ENCODE measurements around the gene C15orf61.
A peak's percentile ranks its signal among the peaks of the same experiment; 100 is the strongest.

The C15orf61 gene

DNA sequence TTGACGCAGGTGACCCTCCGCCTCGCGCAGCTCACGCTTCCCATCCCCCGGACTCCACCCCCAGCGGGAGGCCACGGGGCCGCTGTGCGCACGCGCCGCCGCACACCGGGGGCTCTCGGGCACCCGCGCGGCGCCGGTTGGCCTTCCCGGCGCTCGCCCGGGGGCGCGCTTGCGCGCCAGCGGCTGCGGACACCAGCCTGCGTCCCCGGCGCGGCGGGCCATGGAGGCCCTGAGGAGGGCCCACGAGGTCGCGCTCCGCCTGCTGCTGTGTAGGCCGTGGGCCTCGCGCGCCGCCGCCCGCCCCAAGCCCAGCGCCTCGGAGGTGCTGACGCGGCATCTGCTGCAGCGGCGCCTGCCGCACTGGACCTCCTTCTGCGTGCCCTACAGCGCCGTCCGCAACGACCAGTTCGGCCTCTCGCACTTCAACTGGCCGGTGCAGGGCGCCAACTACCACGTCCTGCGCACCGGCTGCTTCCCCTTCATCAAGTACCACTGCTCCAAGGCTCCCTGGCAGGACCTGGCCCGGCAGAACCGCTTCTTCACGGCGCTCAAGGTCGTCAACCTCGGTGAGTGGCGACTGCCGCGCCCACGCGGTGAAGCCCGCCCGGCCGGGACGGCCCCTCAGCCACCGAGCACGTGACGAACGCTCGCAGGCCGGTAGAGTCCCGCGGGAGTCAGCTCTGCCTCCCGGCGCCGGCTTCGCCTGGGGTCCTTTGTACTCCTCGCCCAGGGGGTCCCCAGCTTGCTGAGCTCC lies at the start of gene C15orf61:
Gene C15orf61, plus strand, starts transcription at position 103 of the 754 bp plus-strand sequence. Its CDS starts 118 bp downstream, at position 221.
- peak; percentile 90 for DNase-seq

- no peak for DNase-seq
Measured at GRCh38 chr15:67472957-67473356, 48.0 kb upstream of the C15orf61 start.

DNA sequence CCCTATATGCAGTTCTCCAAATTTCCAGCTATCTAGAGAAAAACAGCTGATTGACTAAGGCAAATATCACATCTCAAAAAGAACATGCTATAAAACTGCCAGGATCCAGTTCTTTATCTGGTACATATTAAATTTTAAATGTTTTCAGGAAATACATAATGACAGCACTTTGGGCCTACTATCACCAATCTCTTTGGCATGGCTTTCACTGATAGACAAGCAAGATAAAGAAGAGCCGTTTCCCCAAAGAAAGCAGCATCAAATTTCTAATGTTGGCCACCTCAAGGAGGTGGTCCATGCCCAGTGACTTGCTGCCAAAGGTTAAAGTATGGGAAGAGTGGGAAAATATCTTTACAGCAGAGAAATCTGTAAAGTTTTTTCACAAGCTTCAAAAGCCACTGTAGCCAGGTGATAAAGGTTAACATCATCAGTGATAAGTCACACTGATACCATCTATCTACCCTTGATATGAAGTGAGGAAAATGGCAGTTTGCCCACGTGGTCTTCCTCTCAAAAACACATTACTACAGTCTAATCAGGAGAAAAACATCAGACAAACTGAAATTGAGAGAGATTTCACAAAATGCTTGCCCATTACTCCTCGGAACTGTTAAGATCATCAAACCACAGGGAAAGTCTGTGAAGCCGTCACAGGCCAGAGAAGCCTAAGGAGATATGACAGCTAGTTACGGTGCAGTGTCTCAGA lies 46.4 kb upstream of the C15orf61 start:
- DNase-seq: no peak

GRCh38 chr15:67479781-67480505 lies 41.0 kb upstream of the C15orf61 start:
- DNase-seq: no peak

- no peak for DNase-seq
Measured at GRCh38 chr15:67480741-67481140, 40.2 kb upstream of the C15orf61 start.

GRCh38 chr15:67481680-67482079 lies 39.3 kb upstream of the C15orf61 start:
- DNase-seq: no peak

- no peak for DNase-seq
Measured at GRCh38 chr15:67495585-67495984, 25.3 kb upstream of the C15orf61 start.

- peak; percentile 20 for DNase-seq
Measured at GRCh38 chr15:67501177-67501835, 19.6 kb upstream of the C15orf61 start.

GRCh38 chr15:67501836-67502461 lies 19.0 kb upstream of the C15orf61 start:
- DNase-seq: no peak

DNA sequence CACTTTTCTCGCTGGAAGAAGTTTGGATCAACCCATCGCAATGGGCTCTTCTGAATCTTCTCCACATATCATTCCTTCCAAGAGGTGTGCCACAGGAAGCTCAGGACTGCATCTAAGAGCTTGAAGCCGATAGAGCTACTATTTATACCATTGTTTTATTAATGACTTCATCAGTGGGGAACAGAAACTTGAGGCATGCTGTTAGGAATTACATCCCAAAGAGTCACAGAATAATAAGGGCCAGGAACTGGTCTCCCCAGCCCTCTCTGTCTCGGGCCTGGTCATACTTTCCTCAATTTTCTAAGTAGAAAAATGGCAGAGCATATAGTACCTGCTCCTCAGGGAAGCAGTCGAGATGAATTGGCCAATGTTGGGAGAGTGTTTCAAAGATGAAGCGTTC lies 16.9 kb upstream of the C15orf61 start:
- no peak for DNase-seq

DNA sequence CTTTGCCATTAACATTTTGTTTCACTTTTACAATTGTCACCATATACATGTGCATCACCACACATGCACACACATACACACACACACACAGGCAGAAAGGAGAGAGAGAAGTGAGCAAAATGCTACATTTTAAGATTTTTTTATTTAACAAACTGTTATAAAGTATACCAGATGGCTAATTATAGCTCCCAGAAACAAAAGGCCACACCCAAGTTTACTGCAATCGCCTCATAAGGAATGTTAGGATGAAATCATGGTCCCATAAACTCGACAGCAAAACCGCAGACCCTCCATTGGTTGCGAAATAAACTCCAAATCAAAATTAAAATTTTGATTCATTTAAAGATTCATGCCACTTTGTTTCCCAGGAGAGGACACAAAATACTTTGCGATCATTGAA lies 16.1 kb upstream of the C15orf61 start:
- DNase-seq: no peak

GRCh38 chr15:67505675-67506572 lies 15.0 kb upstream of the C15orf61 start:
- no peak for DNase-seq

- no peak for DNase-seq
Measured at GRCh38 chr15:67506775-67507747, 13.9 kb upstream of the C15orf61 start.

DNA sequence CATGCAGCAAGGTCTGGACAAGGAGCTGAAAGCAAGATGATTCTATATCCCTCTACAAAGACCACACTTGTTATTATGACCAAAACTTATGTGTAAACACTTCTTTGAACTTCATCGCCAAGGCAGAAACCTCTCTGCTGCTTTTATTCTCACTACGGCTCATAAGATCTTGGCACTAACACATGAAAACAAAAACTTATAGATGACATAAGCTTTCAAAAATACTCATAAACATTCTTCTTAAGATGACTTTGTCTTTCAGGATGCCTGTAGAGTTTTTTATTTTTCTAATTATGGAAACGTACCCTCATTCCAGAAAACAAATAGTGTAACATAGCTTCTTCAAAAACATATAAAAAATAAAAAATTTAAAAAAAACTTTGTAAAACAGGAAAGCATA lies 12.5 kb upstream of the C15orf61 start:
- no peak for DNase-seq

GRCh38 chr15:67509918-67510317 lies 11.0 kb upstream of the C15orf61 start:
- no peak for DNase-seq

- no peak for DNase-seq
Measured at GRCh38 chr15:67510597-67511190, 10.2 kb upstream of the C15orf61 start.

GRCh38 chr15:67511606-67512005 lies 9.3 kb upstream of the C15orf61 start:
- no peak for DNase-seq

- no peak for DNase-seq
Measured at GRCh38 chr15:67512140-67512539, 8.8 kb upstream of the C15orf61 start.

DNA sequence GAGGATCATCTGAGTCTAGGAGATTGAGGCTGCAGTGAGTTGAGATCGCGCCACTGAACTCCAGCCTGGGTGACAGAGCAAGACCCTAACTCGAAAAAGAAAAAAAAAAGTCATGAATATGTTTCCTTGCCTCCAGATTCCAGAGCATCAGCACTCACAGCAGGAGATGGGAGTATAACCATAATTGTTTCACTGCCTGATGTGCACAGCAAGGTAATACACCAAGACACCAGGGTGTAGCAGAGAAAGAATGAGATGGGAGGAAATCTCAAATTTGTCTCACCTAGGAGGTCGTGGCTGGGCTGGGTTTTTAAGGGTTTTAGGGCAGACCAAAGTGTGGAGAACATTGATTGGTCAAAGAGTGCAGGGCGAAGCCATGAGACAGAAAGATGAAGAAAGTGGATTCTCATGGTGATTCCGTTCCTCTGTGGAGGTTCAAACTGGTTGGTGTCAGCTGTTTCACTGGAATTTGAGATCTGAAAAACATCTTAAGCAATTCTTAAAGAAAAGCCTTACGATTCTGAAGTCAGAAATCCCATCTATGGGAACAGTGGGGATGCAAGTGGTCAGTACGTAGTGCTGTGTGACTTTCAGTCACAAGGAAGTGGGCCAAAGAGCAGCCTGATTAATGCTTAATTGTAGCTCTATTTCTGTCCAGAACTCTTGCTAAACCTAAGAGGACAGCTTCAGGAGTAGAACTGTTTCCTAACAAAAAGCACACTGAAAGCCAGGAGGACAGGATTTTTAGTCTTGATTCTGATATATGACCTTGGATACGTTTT lies 7.8 kb upstream of the C15orf61 start:
- DNase-seq: no peak

Data from CD4-positive, alpha-beta T cell treated with Interleukin-12 subunit alpha and Interleukin-12 subunit beta, for 1 hour (primary cell).